Measurements from ENCODE around the gene MT1A. TPM values are rescaled to one million over a fixed set of nuclear protein-coding genes. Genes with fewer than 3 reads are reported as not detected.
A peak's percentile ranks its signal among the peaks of the same experiment; 100 is the strongest.

MT1A gene
- total and polyA plus RNA-seq, 2 of the 8 experiments (the other 6 are each of a cell fraction or from before 2014, with no cell fraction given) = not detected

- H4K5ac ChIP-seq (ENCODE audit: insufficient read length, low read depth, low read length) = no peak overlapping the region
- peak overlapping the region; percentile 57 to 77 (median 69) for H3K4me3 ChIP-seq (ENCODE audit: extremely low read depth in 1 of 4, insufficient read depth in 2 of 4, low read depth in 3 of 4, low read length in 4 of 4)
- H3K56ac ChIP-seq (replicated peaks; ENCODE audit: insufficient read length, low read depth, low read length) = no peak overlapping the region
- H3K23ac ChIP-seq (ENCODE audit: insufficient read length) = no peak overlapping the region
- H3K27me3 ChIP-seq (replicated peaks in 1 of 4; ENCODE audit: control insufficient read depth in 3 of 4, extremely low read depth in 1 of 4, insufficient read depth in 3 of 4, low read length in 3 of 4) = peaks cover 0 to 35% (median 20%) of the 10 kb centered on the region in 4 experiments; a peak in 5 of 7 replicates
- H2BK5ac ChIP-seq (ENCODE audit: low read depth, low read length) = no peak overlapping the region; the same call in 1 of the 2 replicates
- no peaks in the 10 kb centered on the region; the same call in 1 of the 2 replicates for H3K79me1 ChIP-seq (ENCODE audit: low read depth, low read length)
- H3K4me2 ChIP-seq (ENCODE audit: insufficient read depth in 1 of 2, low read depth in 2 of 2, low read length in 2 of 2) = peak overlapping the region; percentile 97 to 100
- H3K9ac ChIP-seq (replicated peaks in 1 of 4; ENCODE audit: extremely low read depth in 1 of 4, low read depth in 3 of 4, low read length in 3 of 4) = peak overlapping the region in 2 of 4 experiments; percentile 7 to 79; a peak in 2 of 7 replicates
- no peaks in the 10 kb centered on the region for H3K79me2 ChIP-seq (ENCODE audit: control insufficient read depth in 1 of 2, insufficient read depth in 2 of 2, low read length in 2 of 2)
- H3K18ac ChIP-seq (ENCODE audit: extremely low read depth, low read length) = peak overlapping the region; percentile 84
- peak overlapping the region; percentile 79 for H4K91ac ChIP-seq (replicated peaks; ENCODE audit: insufficient read length, low read length)
- H3K27ac ChIP-seq (ENCODE audit: low read depth, low read length) = no peak overlapping the region
- POLR2A ChIA-PET (ENCODE audit: partially characterized antibody) = interaction anchor here (0.6 to 12.9 kb wide), 15 partner anchors 9 to 164 kb away, joined by 3 to 205 read pairs (median 5); partner anchors contain the start of genes MT1E, MT1F, MT1G and MT1H
- H2BK120ac ChIP-seq (replicated peaks; ENCODE audit: low read depth, low read length) = no peak overlapping the region
- H2AFZ ChIP-seq (ENCODE audit: low read length) = peak overlapping the region; percentile 60; the same call in 1 of the 2 replicates
- H3K14ac ChIP-seq (ENCODE audit: insufficient read length) = no peak overlapping the region
- H4K20me1 ChIP-seq (replicated peaks in 1 of 2; ENCODE audit: control insufficient read depth in 1 of 2, insufficient read depth in 2 of 2, low read length in 2 of 2) = peaks cover 0 to 1% of the 10 kb centered on the region in 2 experiments
- WGBS, 2 experiments (ENCODE audit: extremely low coverage in 1 of 2, insufficient coverage in 1 of 2, insufficient read length in 1 of 2, insufficient replicate concordance in 2 of 2, low coverage in 1 of 2, low lambda C conversion rate in 2 of 2, missing lambda C conversion rate in 1 of 2) = 27% methylated on average over 8 of the region's 8 CpGs; no CpG with 5 or more reads in 1 of the 2 experiments
- H4K8ac ChIP-seq (ENCODE audit: extremely low read depth, insufficient read depth, low read length) = no peak overlapping the region
- no peak for FAIRE-seq
- H2BK20ac ChIP-seq (ENCODE audit: low read length) = no peak overlapping the region
- H3K4me1 ChIP-seq (replicated peaks in 1 of 4; ENCODE audit: control insufficient read depth in 3 of 4, insufficient read depth in 4 of 4, low read length in 3 of 4) = peaks cover 0 to 19% (median 8%) of the 10 kb centered on the region in 4 experiments; a peak in 6 of 7 replicates
- peak overlapping the region; percentile 53 for H3K4ac ChIP-seq (replicated peaks; ENCODE audit: insufficient read length, low read depth, low read length)
- peak overlapping the region; percentile 18; the same call in 1 of the 2 replicates for H2AK5ac ChIP-seq (ENCODE audit: low read depth, low read length)
- peaks cover 10% of the 10 kb centered on the region for H3K23me2 ChIP-seq (ENCODE audit: low read depth, low read length)
- H2BK15ac ChIP-seq (ENCODE audit: low read length) = peak overlapping the region; percentile 99
- H2BK12ac ChIP-seq (ENCODE audit: low read depth, low read length) = peak overlapping the region; percentile 75; the same call in 1 of the 2 replicates
- peaks cover 0 to 3% (median 0%) of the 10 kb centered on the region in 4 experiments; a peak in 1 of 8 replicates for H3K36me3 ChIP-seq (ENCODE audit: control insufficient read depth in 2 of 4, insufficient read depth in 4 of 4, low read length in 3 of 4)
- CTCF ChIA-PET (ENCODE audit: partially characterized antibody) = interaction anchor here (0.8 to 4.5 kb wide), 9 partner anchors 11 to 168 kb away, joined by 3 to 37 read pairs (median 3); no protein-coding TSS in a partner anchor
- DNase-seq (ENCODE audit: low read depth in 1 of 2, low spot score in 2 of 2) = no peak
- H3K9me3 ChIP-seq (ENCODE audit: insufficient read depth in 2 of 2, low read depth in 1 of 2, low read length in 1 of 2) = no peaks in the 10 kb centered on the region
- TF ChIP-seq RAD21 (IDR thresholded peaks at IDR 0.05 in 1 of 2, conservative IDR thresholded peaks at IDR 0.05 in 1 of 2; ENCODE audit: low read depth in 2 of 2, low read length in 2 of 2) = no peak
Observed at GRCh38 chr16:56682703-56683397, 44.4 kb downstream of the MT1A start.

Measured in H1 (cell line).